Endothelial cell of hepatic sinusoid (primary cell): Measurements from ENCODE around the gene BRI3.

ENCODE experiments used
- in situ Hi-C: cut with HindIII; loops from 2 replicates; pipeline ENCODE4 v1.10.0; 2017; ENCODE audit warnings: low sequenced_read_pairs

The BRI3 gene

GRCh38 chr7:98285157-98286092 lies 3.9 kb downstream of the BRI3 start:
- in situ Hi-C loops: no loop called here

- in situ Hi-C loops: no loop called here
Measured at GRCh38 chr7:98286093-98286539, 4.6 kb downstream of the BRI3 start.

DNA sequence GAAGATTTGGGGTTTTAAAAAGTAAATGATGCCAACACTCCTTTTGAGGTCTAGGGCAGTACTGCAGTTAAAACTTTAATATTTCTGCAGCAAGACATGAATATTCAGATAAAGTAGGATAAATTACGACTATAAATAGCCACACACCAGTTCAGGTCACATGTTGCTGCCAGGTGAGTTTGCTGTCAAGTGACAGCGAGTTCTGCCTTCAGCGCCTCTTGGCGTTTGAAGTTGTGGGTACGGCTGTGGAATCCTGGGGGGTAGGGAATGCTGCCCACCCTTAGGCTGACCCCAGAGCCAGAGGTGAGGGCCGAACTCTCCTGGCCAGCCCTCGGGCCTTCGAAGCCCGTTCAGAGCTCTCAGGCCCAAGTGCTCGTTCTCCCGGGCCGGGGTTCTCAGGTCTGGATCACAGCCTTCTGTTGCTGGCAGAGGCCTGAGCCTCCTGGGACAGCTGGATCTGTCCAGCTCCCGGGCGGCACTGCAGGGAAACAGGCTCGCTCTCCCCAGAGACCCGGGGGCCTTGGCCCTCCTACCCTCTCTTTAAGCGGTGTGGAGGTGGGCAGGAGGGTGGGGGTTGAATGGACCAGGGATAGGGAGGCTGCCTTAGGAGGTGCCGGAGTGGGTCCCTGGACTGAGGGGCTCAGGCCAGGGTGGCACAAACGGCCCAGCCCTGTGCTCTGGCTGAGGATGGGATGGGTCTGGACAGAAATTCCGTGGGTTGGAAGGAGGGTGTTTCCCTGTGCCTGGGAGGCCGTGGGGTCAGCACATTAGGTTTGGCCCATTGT lies 5.4 kb downstream of the BRI3 start:
- in situ Hi-C loops: no loop called here

- in situ Hi-C loops: no loop called here
Measured at GRCh38 chr7:98287486-98287959, 6.0 kb downstream of the BRI3 start.

GRCh38 chr7:98288064-98288823 lies 6.8 kb downstream of the BRI3 start:
- in situ Hi-C loops: no loop called here

- in situ Hi-C loops: no loop called here
Measured at GRCh38 chr7:98289333-98289875, 7.9 kb downstream of the BRI3 start.

GRCh38 chr7:98291717-98292116 lies 10.2 kb downstream of the BRI3 start:
- in situ Hi-C loops: loop anchor here (5.0 to 10.0 kb wide), 2 partner anchors 81 to 87 kb away; no protein-coding TSS in a partner anchor

- in situ Hi-C loops: loop anchor here (5.0 to 10.0 kb wide), 2 partner anchors 79 to 88 kb away; no protein-coding TSS in a partner anchor
Measured at GRCh38 chr7:98293265-98293664, 11.8 kb downstream of the BRI3 start.

DNA sequence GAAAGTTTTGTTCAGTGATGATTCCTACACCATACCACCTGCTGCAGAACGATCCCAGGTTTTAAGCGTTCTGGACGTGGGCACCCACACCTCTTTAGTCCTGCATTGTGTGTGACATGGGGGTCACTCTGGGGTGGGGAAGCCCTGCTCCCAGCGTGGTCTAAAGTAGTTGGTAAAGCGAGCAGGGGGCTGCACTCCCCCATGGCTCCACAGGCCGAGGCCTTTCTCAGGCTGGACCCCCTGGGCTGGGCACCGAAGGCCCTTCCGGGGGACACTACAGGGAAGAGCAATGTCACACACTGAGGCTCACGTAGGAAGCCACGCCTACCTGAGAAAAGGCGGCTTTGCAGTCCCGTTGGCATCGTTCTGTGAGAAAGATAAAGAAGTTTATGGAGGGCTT lies 12.3 kb downstream of the BRI3 start:
- in situ Hi-C loops: loop anchor here (5.0 to 10.0 kb wide), 2 partner anchors 79 to 89 kb away; no protein-coding TSS in a partner anchor

GRCh38 chr7:98294326-98294725 lies 12.8 kb downstream of the BRI3 start:
- in situ Hi-C loops: loop anchor here (5.0 to 10.0 kb wide), 2 partner anchors 78 to 90 kb away; no protein-coding TSS in a partner anchor

GRCh38 chr7:98294798-98295382 lies 13.4 kb downstream of the BRI3 start:
- in situ Hi-C loops: loop anchor here (5.0 to 10.0 kb wide), 2 partner anchors 77 to 90 kb away; no protein-coding TSS in a partner anchor

DNA sequence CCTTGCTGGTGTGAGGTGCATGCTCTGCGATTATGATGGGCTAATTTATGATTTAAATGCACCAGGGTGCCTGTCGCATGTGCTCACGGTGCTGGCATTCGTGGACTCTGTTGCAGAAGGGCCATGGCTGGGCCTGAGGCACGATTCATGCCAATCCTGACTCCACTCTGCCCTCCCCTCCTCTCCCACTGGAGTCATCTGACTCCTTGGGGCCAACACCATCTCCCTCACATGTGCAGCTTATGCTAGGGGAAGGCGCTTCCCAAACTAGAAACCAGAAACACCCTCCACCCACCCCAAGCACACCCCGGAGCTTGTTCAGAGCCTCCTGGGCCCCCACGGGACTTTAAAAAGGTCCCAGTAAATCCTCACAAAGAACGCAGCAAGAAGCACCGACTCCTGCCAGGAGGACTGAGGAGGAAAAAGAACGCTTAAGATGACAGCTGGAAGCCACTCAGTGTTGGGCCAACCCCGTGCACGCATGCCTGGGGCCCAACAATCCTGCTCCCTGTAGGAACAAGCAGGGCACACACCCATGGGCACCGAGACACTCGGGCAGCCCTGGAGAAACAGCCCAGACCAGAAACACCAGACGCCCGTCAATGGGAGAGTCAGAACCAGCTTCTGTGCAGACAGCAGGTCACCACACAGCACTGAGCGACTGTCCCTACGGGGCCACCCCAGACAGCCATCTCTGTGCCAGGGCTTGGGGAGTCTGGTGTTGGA lies 14.1 kb downstream of the BRI3 start:
- in situ Hi-C loops: loop anchor here (10.0 kb wide), 1 partner anchor 91 kb away; no protein-coding TSS in a partner anchor

DNA sequence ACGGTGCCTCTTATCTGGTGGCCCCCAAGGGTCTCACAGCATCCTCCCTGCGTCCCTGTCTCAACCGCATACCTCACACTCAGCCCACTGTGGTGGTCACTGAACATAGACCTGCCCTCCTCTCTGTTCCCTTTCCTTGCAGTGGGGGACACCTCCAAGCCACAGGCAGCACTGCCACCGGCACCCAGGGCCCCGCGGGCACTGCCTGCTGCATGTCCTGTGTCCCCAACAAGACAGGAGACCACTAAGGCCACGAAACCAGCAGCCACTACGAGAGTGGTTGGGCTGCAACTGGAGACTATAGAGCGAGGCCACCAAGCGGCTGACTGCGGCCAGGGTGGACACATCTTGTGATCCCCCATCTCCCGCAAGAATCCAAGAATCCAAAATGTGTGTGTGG lies 15.3 kb downstream of the BRI3 start:
- in situ Hi-C loops: loop anchor here (10.0 kb wide), 1 partner anchor 92 kb away; no protein-coding TSS in a partner anchor

DNA sequence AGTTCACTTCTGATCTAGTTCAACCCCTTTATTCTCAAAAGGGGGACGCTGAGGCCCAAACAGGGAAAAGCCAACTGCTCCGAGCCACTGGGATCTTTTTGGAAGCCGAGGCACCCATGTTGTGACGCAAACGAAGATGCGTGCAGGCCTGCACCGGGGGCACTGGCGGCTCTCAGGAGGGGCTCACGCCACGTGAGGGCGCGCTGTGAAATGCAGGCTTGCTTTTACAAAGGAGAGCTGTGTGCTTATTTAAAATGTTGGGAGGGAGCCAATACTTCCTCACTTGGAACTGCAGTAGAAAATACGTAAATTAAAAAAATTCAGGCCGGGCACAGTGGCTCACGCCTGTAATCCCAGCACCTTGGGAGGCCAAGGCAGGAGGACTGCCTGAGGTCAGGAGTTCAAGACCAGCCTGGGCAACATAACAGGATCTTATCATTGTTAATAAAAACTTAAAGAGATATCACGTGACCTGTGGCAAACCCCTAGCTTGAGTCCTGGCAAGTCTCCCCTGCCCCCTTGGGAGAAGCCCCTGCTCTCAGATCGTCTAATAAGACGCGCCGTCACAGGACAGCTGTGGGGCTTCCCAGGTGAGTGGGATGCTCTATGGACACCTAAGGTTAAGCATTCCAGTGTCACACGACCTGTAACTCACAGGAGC lies 16.3 kb downstream of the BRI3 start:
- in situ Hi-C loops: loop anchor here (10.0 kb wide), 1 partner anchor 93 kb away; no protein-coding TSS in a partner anchor

- in situ Hi-C loops: no loop called here
Measured at GRCh38 chr7:98300595-98301372, 19.3 kb downstream of the BRI3 start.

DNA sequence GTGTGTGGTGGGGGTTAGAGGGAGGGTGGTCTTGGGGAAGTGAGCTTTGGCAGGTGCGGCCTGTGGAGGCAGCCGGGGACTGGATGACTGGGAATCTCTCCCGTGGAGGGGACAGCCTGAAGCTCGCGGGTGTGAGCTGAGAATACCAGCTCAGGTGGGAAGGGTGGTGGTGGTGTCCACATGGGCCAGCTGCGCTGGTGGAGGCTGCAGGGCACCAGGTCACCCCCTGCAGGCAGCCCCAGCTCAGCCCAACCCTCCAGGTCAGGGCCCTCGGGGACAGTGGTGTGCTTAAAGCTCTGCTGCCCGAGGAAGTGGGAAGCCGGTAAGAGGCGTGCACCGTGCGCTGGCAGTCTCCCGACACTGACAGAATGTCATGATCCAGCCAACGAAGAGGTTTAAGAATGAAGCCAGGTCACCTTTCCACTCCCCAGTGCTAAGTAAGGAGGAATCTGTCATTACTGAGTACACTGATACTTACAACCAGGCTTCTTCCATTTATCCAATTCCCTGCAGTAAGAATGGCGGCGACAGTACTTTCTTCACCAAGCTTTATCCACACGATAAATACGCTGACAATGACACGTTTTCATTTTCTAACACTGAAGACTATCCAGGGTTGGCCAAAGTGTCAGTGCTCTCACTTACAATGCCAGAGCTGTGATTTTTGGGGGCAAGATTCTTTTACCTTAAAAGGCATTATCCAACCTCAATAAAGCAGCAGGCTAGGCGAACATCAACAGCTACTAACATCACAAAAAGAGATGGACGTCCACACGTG lies 20.4 kb downstream of the BRI3 start:
- in situ Hi-C loops: no loop called here
